ENCODE measurements around the gene SLCO2A1. TPM values are rescaled to one million over a fixed set of nuclear protein-coding genes. Genes with fewer than 3 reads are reported as not detected.

Gene SLCO2A1
- total RNA-seq, 4 donors from 2014 or later = 0.07 to 2.4 (median 1.3) TPM

DNA sequence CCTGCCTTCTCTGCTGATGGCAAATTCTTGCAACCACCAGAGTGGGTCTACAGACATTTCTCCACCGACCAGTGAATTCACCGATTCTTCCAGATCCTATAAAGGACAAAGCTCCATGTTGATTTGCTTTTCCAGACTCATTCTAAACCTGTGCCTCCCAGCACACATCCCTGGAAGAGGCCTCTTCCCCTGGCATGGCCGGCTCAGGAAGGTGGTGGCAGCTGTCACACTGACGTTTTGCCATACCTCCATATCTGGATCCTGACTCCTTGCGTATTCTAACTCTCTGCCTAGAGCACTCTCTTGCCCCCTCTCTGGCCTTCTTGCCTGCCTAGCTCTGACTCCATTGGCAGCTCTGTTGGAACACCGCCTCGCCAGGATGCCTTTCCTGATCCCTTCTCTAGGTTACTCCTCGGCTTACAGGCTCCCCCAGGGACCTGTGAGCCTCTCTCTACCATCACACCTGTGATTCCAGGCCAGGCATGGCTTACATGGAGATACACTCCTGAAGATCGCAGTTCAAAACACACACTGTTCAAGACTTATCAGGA lies 31.0 kb downstream of the SLCO2A1 start:
- no peak for DNase-seq
- Histone ChIP-seq H3K9me3 (no peaks in the 10 kb centered on the region), H3K27me3 (no peaks in the 10 kb centered on the region), H3K27ac (no peak overlapping the region), H3K4me3 (no peak overlapping the region), H3K4me1 (no peaks in the 10 kb centered on the region), H3K36me3 (no peaks in the 10 kb centered on the region)
- in situ Hi-C loops (cut with MboI; ENCODE audit: low sequenced_read_pairs in 4 of 4) = no loop called here
- ATAC-seq = no peak
- intact Hi-C loops (cut with DNase I; ENCODE audit: low total_unique reads) = no loop called here
- no peak for TF ChIP-seq POLR2A (IDR thresholded peaks at IDR 0.05)
- TF ChIP-seq, protein P1, sequence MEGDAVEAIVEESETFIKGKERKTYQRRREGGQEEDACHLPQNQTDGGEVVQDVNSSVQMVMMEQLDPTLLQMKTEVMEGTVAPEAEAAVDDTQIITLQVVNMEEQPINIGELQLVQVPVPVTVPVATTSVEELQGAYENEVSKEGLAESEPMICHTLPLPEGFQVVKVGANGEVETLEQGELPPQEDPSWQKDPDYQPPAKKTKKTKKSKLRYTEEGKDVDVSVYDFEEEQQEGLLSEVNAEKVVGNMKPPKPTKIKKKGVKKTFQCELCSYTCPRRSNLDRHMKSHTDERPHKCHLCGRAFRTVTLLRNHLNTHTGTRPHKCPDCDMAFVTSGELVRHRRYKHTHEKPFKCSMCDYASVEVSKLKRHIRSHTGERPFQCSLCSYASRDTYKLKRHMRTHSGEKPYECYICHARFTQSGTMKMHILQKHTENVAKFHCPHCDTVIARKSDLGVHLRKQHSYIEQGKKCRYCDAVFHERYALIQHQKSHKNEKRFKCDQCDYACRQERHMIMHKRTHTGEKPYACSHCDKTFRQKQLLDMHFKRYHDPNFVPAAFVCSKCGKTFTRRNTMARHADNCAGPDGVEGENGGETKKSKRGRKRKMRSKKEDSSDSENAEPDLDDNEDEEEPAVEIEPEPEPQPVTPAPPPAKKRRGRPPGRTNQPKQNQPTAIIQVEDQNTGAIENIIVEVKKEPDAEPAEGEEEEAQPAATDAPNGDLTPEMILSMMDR (IDR thresholded peaks at IDR 0.05 in 4 of 5, conservative IDR thresholded peaks at IDR 0.05 in 1 of 5) = no peak

DNA sequence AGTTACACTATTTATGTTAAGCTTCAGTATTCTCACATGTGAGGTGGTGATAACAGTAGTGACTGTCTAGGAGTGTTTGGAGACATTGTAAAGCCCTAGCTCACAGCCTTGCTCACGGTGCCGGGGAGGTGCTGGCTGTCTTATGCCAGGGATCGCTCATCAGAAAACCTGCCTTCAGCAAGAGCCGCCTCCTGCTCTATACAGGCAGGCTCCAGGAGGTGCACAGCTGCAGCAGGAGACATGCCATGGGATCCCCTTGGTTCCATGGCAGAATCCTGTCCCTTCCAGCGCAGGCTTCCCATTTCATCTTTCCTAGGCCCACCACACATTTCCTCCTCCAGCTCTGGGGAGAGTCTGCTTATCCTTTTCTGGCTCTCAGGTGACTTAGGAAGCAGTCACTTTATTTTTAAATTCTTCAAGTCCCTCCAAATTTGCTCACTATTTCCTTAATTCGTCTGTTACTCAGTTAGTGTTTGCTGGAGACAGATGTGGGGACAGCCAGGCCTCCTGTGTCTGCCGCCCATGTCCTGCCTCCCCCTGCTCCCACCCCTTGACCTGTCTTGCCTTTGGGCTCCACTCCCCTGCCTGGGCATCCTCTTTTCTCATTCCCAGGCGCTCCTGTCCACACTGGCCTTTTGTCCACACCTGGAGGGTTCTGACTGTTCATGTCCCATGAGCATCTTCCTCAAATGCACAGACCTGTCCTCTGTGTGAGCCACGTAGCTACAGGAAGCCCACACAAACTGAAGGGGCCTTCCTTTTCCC lies 31.7 kb downstream of the SLCO2A1 start:
- no peak for ATAC-seq
- Histone ChIP-seq H3K9me3 (no peaks in the 10 kb centered on the region), H3K27ac (no peak overlapping the region), H3K27me3 (no peaks in the 10 kb centered on the region), H3K36me3 (no peaks in the 10 kb centered on the region), H3K4me1 (no peaks in the 10 kb centered on the region), H3K4me3 (no peak overlapping the region)
- in situ Hi-C loops (cut with MboI; ENCODE audit: low sequenced_read_pairs in 4 of 4) (no loop called here), intact Hi-C loops (cut with DNase I; ENCODE audit: low total_unique reads) (no loop called here)
- no peak for DNase-seq
- no peak for TF ChIP-seq POLR2A (IDR thresholded peaks at IDR 0.05)
- TF ChIP-seq, protein P1 (IDR thresholded peaks at IDR 0.05 in 4 of 5, conservative IDR thresholded peaks at IDR 0.05 in 1 of 5) = no peak

DNA sequence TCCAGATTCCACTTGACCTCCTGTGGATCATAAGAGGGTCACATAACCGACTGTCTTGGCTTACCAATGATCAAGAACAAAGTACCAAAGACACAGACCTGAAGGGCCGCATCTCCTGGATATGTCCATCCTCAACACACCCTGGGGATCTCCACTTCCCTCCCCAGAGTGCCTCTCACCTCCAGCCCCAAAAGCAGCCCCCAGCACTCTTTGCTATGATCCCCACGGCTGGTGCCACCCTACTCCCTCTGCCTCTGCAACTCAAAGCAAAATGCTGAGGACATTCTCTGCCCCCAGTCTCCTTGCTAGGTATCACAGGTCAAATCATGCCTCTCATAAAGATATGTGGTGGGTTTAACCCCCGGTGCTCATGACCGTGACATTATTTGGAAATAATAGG lies 32.7 kb downstream of the SLCO2A1 start:
- Histone ChIP-seq H3K27me3 (no peaks in the 10 kb centered on the region), H3K27ac (no peak overlapping the region), H3K4me3 (no peak overlapping the region), H3K36me3 (no peaks in the 10 kb centered on the region), H3K9me3 (no peaks in the 10 kb centered on the region), H3K4me1 (peaks cover 0 to 3% of the 10 kb centered on the region in 2 donors)
- ATAC-seq (no peak), DNase-seq (no peak)
- TF ChIP-seq POLR2A (IDR thresholded peaks at IDR 0.05) = no peak
- TF ChIP-seq, protein P1 (IDR thresholded peaks at IDR 0.05 in 4 of 5, conservative IDR thresholded peaks at IDR 0.05 in 1 of 5) = no peak
- intact Hi-C loops (cut with DNase I; ENCODE audit: low total_unique reads) = no loop called here
- in situ Hi-C loops (cut with MboI; ENCODE audit: low sequenced_read_pairs in 4 of 4) = no loop called here

DNA sequence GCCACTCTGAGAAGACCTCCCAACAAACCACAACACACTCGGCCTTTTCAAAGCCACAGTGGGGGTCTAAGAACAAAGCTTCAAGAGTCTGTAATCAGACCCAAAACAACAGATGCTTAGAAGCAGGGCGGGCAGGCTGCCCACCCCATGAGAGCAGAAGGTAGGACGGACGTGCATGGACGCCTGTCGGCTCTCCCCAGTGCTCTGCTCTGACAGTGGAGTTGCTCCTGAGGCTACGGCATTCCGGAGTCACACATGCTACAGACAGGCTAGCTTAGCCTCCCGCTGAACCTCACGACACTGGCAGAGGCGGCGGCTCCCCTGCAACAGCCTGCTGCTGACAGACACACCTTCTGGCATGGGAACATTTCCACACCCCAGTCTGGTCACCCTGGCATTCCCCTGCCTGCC lies 33.5 kb downstream of the SLCO2A1 start:
- Histone ChIP-seq H3K27ac (no peak overlapping the region), H3K27me3 (no peaks in the 10 kb centered on the region), H3K4me1 (peaks cover 0 to 6% of the 10 kb centered on the region in 2 donors), H3K9me3 (no peaks in the 10 kb centered on the region), H3K36me3 (no peaks in the 10 kb centered on the region), H3K4me3 (no peak overlapping the region)
- DNase-seq (no peak), ATAC-seq (no peak)
- TF ChIP-seq, protein P1 (IDR thresholded peaks at IDR 0.05 in 4 of 5, conservative IDR thresholded peaks at IDR 0.05 in 1 of 5) = no peak
- no peak for TF ChIP-seq POLR2A (IDR thresholded peaks at IDR 0.05)
- intact Hi-C loops (cut with DNase I; ENCODE audit: low total_unique reads) = no loop called here
- in situ Hi-C loops (cut with MboI; ENCODE audit: low sequenced_read_pairs in 4 of 4) = no loop called here
